H1 (cell line): ENCODE results near the gene PHACTR2. TPM values are rescaled to one million over a fixed set of nuclear protein-coding genes. Genes with fewer than 3 reads are reported as not detected.

ENCODE experiments used
- CTCF ChIA-PET: fragments of 300-600 bp; sonication (Branson Sonifier 250); formaldehyde crosslinking; loops from one replicate; lab custom pipeline; 2021; ENCODE audit not compliant: partially characterized antibody; lab: Charles Lee
- POLR2A ChIA-PET: fragments of 300-600 bp; sonication (Branson Sonifier 250); formaldehyde crosslinking; loops from one replicate; lab custom pipeline; 2021; ENCODE audit warnings: inconsistent platforms; ENCODE audit not compliant: partially characterized antibody; lab: Charles Lee
- DNase-seq, 2 experiments: peaks; one replicate each; pipeline versions ENCODE4 v3.0.0 to v3.0.0-alpha.2; 2010 to 2022; ENCODE audit warnings: low spot score in 2 of 2, low read depth in 1 of 2, mixed read lengths in 1 of 2
- FAIRE-seq: peaks from 2 replicates; lab custom pipeline; 2011; peaks lifted over from hg19 to GRCh38; lab: Jason Lieb, UNC
- H2AFZ ChIP-seq: 2 replicates; pipeline ENCODE4 v1.8.1; 2012; ENCODE audit warnings: low read length, inconsistent platforms
- H2AK5ac ChIP-seq: 2 replicates; pipeline ENCODE4 v1.6.1; 2013; ENCODE audit warnings: low read depth, low read length
- H2BK120ac ChIP-seq: replicated peaks from 2 replicates; pipeline ENCODE3; 2013; ENCODE audit warnings: low read depth, low read length, inconsistent platforms
- H2BK12ac ChIP-seq: 2 replicates; pipeline ENCODE4 v1.6.1; 2013; ENCODE audit warnings: low read depth, low read length
- H2BK15ac ChIP-seq: 2 replicates; pipeline ENCODE4 v1.6.1; 2013; ENCODE audit warnings: low read length
- H2BK20ac ChIP-seq: 2 replicates; pipeline ENCODE4 v1.6.1; 2013; ENCODE audit warnings: low read length
- H2BK5ac ChIP-seq: 2 replicates; pipeline ENCODE4 v1.6.1; 2013; ENCODE audit warnings: low read depth, low read length
- H3K14ac ChIP-seq: 2 replicates; pipeline ENCODE4 v1.6.1; 2013; ENCODE audit warnings: inconsistent platforms; ENCODE audit not compliant: insufficient read length
- H3K18ac ChIP-seq: 2 replicates; pipeline ENCODE4 v1.6.1; 2013; ENCODE audit warnings: low read length; ENCODE audit errors: extremely low read depth
- H3K23ac ChIP-seq: 2 replicates; pipeline ENCODE4 v1.6.1; 2013; ENCODE audit warnings: inconsistent platforms; ENCODE audit not compliant: insufficient read length
- H3K23me2 ChIP-seq: 2 replicates; pipeline ENCODE4 v1.6.1; 2013; ENCODE audit warnings: low read depth, low read length
- H3K27ac ChIP-seq: 2 replicates; pipeline ENCODE4 v1.6.1; 2011; ENCODE audit warnings: low read depth, low read length, inconsistent platforms
- H3K27me3 ChIP-seq, 4 experiments: replicated peaks in 1 of 4; 1 replicate in 1 of 4; 2 replicates in 3 of 4; pipeline versions ENCODE4 v1.6.1 to v1.8.1; 2011 to 2013; ENCODE audit warnings: low read length in 3 of 4, mild to moderate bottlenecking in 3 of 4, inconsistent platforms in 2 of 4, mixed read lengths in 2 of 4, moderate library complexity in 1 of 4; ENCODE audit not compliant: control insufficient read depth in 3 of 4, insufficient read depth in 3 of 4; ENCODE audit errors: extremely low read depth in 1 of 4
- H3K36me3 ChIP-seq, 4 experiments: 2 replicates each; pipeline versions ENCODE4 v1.6.1 to v1.8.1; 2011 to 2013; ENCODE audit warnings: mild to moderate bottlenecking in 4 of 4, low read length in 3 of 4, moderate library complexity in 2 of 4, control low read depth in 1 of 4, inconsistent platforms in 1 of 4; ENCODE audit not compliant: insufficient read depth in 4 of 4, control insufficient read depth in 2 of 4
- H3K4ac ChIP-seq: replicated peaks from 2 replicates; pipeline ENCODE3; 2013; ENCODE audit warnings: low read length, low read depth, mixed read lengths, inconsistent platforms; ENCODE audit not compliant: insufficient read length
- H3K4me1 ChIP-seq, 4 experiments: replicated peaks in 1 of 4; 1 replicate in 1 of 4; 2 replicates in 3 of 4; pipeline versions ENCODE4 v1.6.1 to v1.8.1; 2011 to 2013; ENCODE audit warnings: low read length in 3 of 4, inconsistent platforms in 2 of 4, mixed read lengths in 1 of 4; ENCODE audit not compliant: insufficient read depth in 4 of 4, control insufficient read depth in 3 of 4
- H3K4me2 ChIP-seq, 2 experiments: 2 replicates each; pipeline versions ENCODE4 v1.6.1 to v1.8.1; 2011 to 2013; ENCODE audit warnings: low read depth in 2 of 2, low read length in 2 of 2, control low read depth in 1 of 2, inconsistent platforms in 1 of 2, mild to moderate bottlenecking in 1 of 2; ENCODE audit not compliant: insufficient read depth in 1 of 2
- H3K4me3 ChIP-seq, 4 experiments: fragments of 200-600, 300-600 bp in 1 of 4; sonication (generic), shearing (Covaris generic), sonication (Bioruptor Twin) in 1 of 4; 2 replicates each; pipeline versions ENCODE4 v1.5.1 to v1.8.1; 2011 to 2016; ENCODE audit warnings: low read length in 4 of 4, low read depth in 3 of 4, control low read depth in 2 of 4, inconsistent platforms in 2 of 4, mild to moderate bottlenecking in 2 of 4, mixed read lengths in 1 of 4, moderate library complexity in 1 of 4; ENCODE audit not compliant: insufficient read depth in 2 of 4; ENCODE audit errors: extremely low read depth in 1 of 4
- H3K56ac ChIP-seq: replicated peaks from 2 replicates; pipeline ENCODE3; 2013; ENCODE audit warnings: low read depth, mild to moderate bottlenecking, mixed read lengths, low read length, inconsistent platforms; ENCODE audit not compliant: insufficient read length
- H3K79me1 ChIP-seq: 2 replicates; pipeline ENCODE4 v1.6.1; 2013; ENCODE audit warnings: low read depth, low read length, control low read depth
- H3K79me2 ChIP-seq, 2 experiments: 2 replicates each; pipeline versions ENCODE4 v1.6.1 to v1.8.1; 2012 to 2013; ENCODE audit warnings: low read length in 2 of 2, mild to moderate bottlenecking in 2 of 2, inconsistent platforms in 1 of 2; ENCODE audit not compliant: insufficient read depth in 2 of 2, control insufficient read depth in 1 of 2
- H3K9ac ChIP-seq, 4 experiments: replicated peaks in 1 of 4; 1 replicate in 1 of 4; 2 replicates in 3 of 4; pipeline versions ENCODE4 v1.6.1 to v1.8.1; 2011 to 2013; ENCODE audit warnings: low read depth in 3 of 4, low read length in 3 of 4, control low read depth in 2 of 4, mild to moderate bottlenecking in 2 of 4, moderate library complexity in 2 of 4, inconsistent platforms in 1 of 4; ENCODE audit errors: extremely low read depth in 1 of 4
- H3K9me3 ChIP-seq, 2 experiments: 2 replicates each; pipeline versions ENCODE4 v1.6.1 to v1.8.1; 2012 to 2013; ENCODE audit warnings: mild to moderate bottlenecking in 2 of 2, moderate library complexity in 2 of 2, control low read depth in 1 of 2, inconsistent platforms in 1 of 2, low read depth in 1 of 2, low read length in 1 of 2, mixed read lengths in 1 of 2; ENCODE audit not compliant: insufficient read depth in 2 of 2
- H4K20me1 ChIP-seq, 2 experiments: replicated peaks in 1 of 2; 2 replicates each; pipeline versions ENCODE3 to v1.8.1; 2011 to 2013; ENCODE audit warnings: inconsistent platforms in 2 of 2, low read length in 2 of 2, mild to moderate bottlenecking in 1 of 2; ENCODE audit not compliant: insufficient read depth in 2 of 2, control insufficient read depth in 1 of 2
- H4K5ac ChIP-seq: 2 replicates; pipeline ENCODE4 v1.6.1; 2013; ENCODE audit warnings: low read length, low read depth, mixed read lengths, inconsistent platforms; ENCODE audit not compliant: insufficient read length
- H4K8ac ChIP-seq: 2 replicates; pipeline ENCODE4 v1.8.0; 2013; ENCODE audit warnings: mild to moderate bottlenecking, moderate library complexity, low read length, inconsistent platforms; ENCODE audit not compliant: insufficient read depth; ENCODE audit errors: extremely low read depth
- H4K91ac ChIP-seq: replicated peaks from 2 replicates; pipeline ENCODE3; 2013; ENCODE audit warnings: low read length, mixed read lengths, inconsistent platforms; ENCODE audit not compliant: insufficient read length
- BACH1 ChIP-seq: IDR thresholded peaks from 2 replicates; pipeline ENCODE4 v1.6.1; 2012; ENCODE audit warnings: low read length, improper control_type of control experiment
- BCL11A ChIP-seq, 2 experiments: IDR thresholded peaks; one replicate each; pipeline ENCODE4 v1.6.1; 2011; ENCODE audit warnings: low read depth in 2 of 2, low read length in 2 of 2, mild to moderate bottlenecking in 2 of 2
- CHD1 ChIP-seq: IDR thresholded peaks from 2 replicates; pipeline ENCODE4 v1.6.1; 2012; ENCODE audit warnings: low read depth, low read length, improper control_type of control experiment
- FOSL1 ChIP-seq: IDR thresholded peaks from 2 replicates; pipeline ENCODE4 v1.6.1; 2011; ENCODE audit warnings: mild to moderate bottlenecking, low read depth, low read length, moderate library complexity; ENCODE audit not compliant: insufficient read depth
- GTF2F1 ChIP-seq: IDR thresholded peaks from 2 replicates; pipeline ENCODE4 v1.6.1; 2012; ENCODE audit warnings: low read depth, low read length, improper control_type of control experiment, borderline replicate concordance
- JUN ChIP-seq: IDR thresholded peaks from 2 replicates; pipeline ENCODE4 v1.6.1; 2011; ENCODE audit warnings: low read depth, mild to moderate bottlenecking, improper control_type of control experiment, low read length
- JUND ChIP-seq: IDR thresholded peaks from 2 replicates; pipeline ENCODE4 v1.6.1; 2011; ENCODE audit warnings: mild to moderate bottlenecking, improper control_type of control experiment, low read length
- KDM1A ChIP-seq: fragments of 200-600, 300-600 bp; sonication (generic); IDR thresholded peaks from 2 replicates; pipeline ENCODE4 v1.7.1; 2016; ENCODE audit warnings: mild to moderate bottlenecking, low read length, borderline replicate concordance
- MAX ChIP-seq: IDR thresholded peaks from 2 replicates; pipeline ENCODE4 v1.6.1; 2012; ENCODE audit warnings: inconsistent platforms
- NRF1 ChIP-seq: IDR thresholded peaks from 2 replicates; pipeline ENCODE4 v1.6.1; 2011; ENCODE audit warnings: mild to moderate bottlenecking, low read depth, low read length, improper control_type of control experiment
- RBBP5 ChIP-seq: IDR thresholded peaks from 2 replicates; pipeline ENCODE4 v1.7.1; 2012; ENCODE audit warnings: low read depth, mild to moderate bottlenecking, inconsistent platforms, low read length, moderate library complexity, borderline replicate concordance
- SIX5 ChIP-seq: IDR thresholded peaks from 2 replicates; pipeline ENCODE4 v1.6.1; 2011; ENCODE audit warnings: mild to moderate bottlenecking, low read depth, low read length
- SRF ChIP-seq: IDR thresholded peaks from 2 replicates; pipeline ENCODE4 v1.6.1; 2011; ENCODE audit warnings: mild to moderate bottlenecking, low read depth, low read length, moderate library complexity
- TAF7 ChIP-seq: optimal IDR thresholded peaks from 2 replicates; pipeline ENCODE3; 2011; ENCODE audit warnings: low read depth, mild to moderate bottlenecking, inconsistent platforms, low read length, moderate library complexity, borderline replicate concordance
- TBP ChIP-seq: IDR thresholded peaks from 2 replicates; pipeline ENCODE4 v1.6.1; 2011; ENCODE audit warnings: low read depth, low read length, improper control_type of control experiment
- WGBS, 2 experiments: shearing (Covaris generic) in 1 of 2; methylation state at CpG; one replicate each; pipeline versions ENCODE4 v1.1.6 to v1.1.7; 2013 to 2015; ENCODE audit warnings: low lambda C conversion rate in 2 of 2, mixed read lengths in 2 of 2, inconsistent platforms in 1 of 2, low coverage in 1 of 2, missing lambda C conversion rate in 1 of 2; ENCODE audit not compliant: insufficient replicate concordance in 2 of 2, insufficient coverage in 1 of 2, insufficient read length in 1 of 2; ENCODE audit errors: extremely low coverage in 1 of 2, missing lambda C conversion rate in 1 of 2; 5-methylcytosine and 5-hydroxymethylcytosine counted together
- polyA plus RNA-seq, 7 experiments: library from polyadenylated mRNA; depleted of rRNA in 3 of 7; stranded (reverse) in 5 of 7; unstranded in 2 of 7; fragments of >200 nt in 5 of 7; fragments of 200-250 nt in 2 of 7; gene quantifications; 1 replicate in 5 of 7; 2 replicates in 1 of 7; 4 replicates in 1 of 7; pipeline versions ENCODE4 v1.2.1 to v1.2.3, GENCODE V29; 2011 to 2013; ENCODE audit warnings: missing spikeins in 2 of 7, mixed read lengths in 2 of 7
- total RNA-seq: library from RNA; stranded (reverse); fragmentation: NEBNext Ultra II Directional; extraction: Animal tissue kit (Norgen Biotek cat#: 25700); gene quantifications from 2 replicates; pipeline ENCODE4 v1.2.1, GENCODE V29; 2021

PHACTR2 gene
- total and polyA plus RNA-seq, 2 of the 8 experiments (the other 6 are each of a cell fraction or from before 2014, with no cell fraction given) = 16.9 to 131 TPM

GRCh38 chr6:143742955-143743255 is 65.1 kb downstream of the PHACTR2 start:
- WGBS, 2 experiments = 80% methylated on average over 3 of the region's 3 CpGs; no CpG with 5 or more reads in 1 of the 2 experiments
- no peaks in the 10 kb centered on the region for H3K36me3 ChIP-seq
- H3K56ac ChIP-seq = no peak overlapping the region
- H3K23ac ChIP-seq = no peak overlapping the region
- H3K4me1 ChIP-seq = peaks cover 14 to 42% (median 36%) of the 10 kb centered on the region in 4 experiments
- CTCF ChIA-PET = interaction anchor here (0.8 to 2.3 kb wide), 5 partner anchors 9 to 168 kb away, joined by 3 to 6 read pairs (median 5); no protein-coding TSS in a partner anchor
- peak overlapping the region; percentile 99; the same call in 1 of the 2 replicates for H2BK5ac ChIP-seq
- FAIRE-seq (no peak), DNase-seq (no peak)
- H2AK5ac ChIP-seq = no peak overlapping the region
- no peak overlapping the region for H3K4me3 ChIP-seq
- no peak overlapping the region for H4K5ac ChIP-seq
- H3K14ac ChIP-seq = no peak overlapping the region
- no peak overlapping the region for H3K27ac ChIP-seq
- no peaks in the 10 kb centered on the region for H4K20me1 ChIP-seq
- no peak overlapping the region for H3K9ac ChIP-seq
- H3K79me1 ChIP-seq = no peaks in the 10 kb centered on the region; the same call in 1 of the 2 replicates
- H2BK12ac ChIP-seq = peak overlapping the region; percentile 51; the same call in 1 of the 2 replicates
- no peak overlapping the region for H4K8ac ChIP-seq
- no peak overlapping the region for H2BK120ac ChIP-seq
- H3K27me3 ChIP-seq = no peaks in the 10 kb centered on the region
- H2AFZ ChIP-seq = no peak overlapping the region
- POLR2A ChIA-PET = interaction anchor here (0.8 to 1.6 kb wide), 3 partner anchors 18 to 61 kb away, joined by 3 to 4 read pairs (median 4); no protein-coding TSS in a partner anchor
- H3K79me2 ChIP-seq = peaks cover 0 to 30% of the 10 kb centered on the region in 2 experiments; a peak in 2 of 4 replicates
- H3K9me3 ChIP-seq = no peaks in the 10 kb centered on the region
- H2BK15ac ChIP-seq = no peak overlapping the region
- H2BK20ac ChIP-seq = peak overlapping the region; percentile 66; the same call in 1 of the 2 replicates
- no peaks in the 10 kb centered on the region for H3K23me2 ChIP-seq
- peak overlapping the region in 1 of 2 experiments; percentile 23; a peak in 1 of 4 replicates for H3K4me2 ChIP-seq
- H3K18ac ChIP-seq = no peak overlapping the region
- H4K91ac ChIP-seq = no peak overlapping the region
- no peak overlapping the region for H3K4ac ChIP-seq
- TF ChIP-seq NRF1 (no peak), BACH1 (no peak), JUN (no peak), TAF7 (no peak), SIX5 (no peak), FOSL1 (no peak), SRF (no peak), CHD1 (no peak), RBBP5 (no peak), GTF2F1 (no peak), TBP (no peak), MAX (no peak), BCL11A (IDR thresholded peaks at IDR 0.05; ENCODE audit: low read depth in 2 of 2, low read length in 2 of 2) (no peak), KDM1A (no peak), JUND (no peak)
